Kidney (tissue), 14 donors: ENCODE data around the gene RUVBL2. TPM values are rescaled to one million over a fixed set of nuclear protein-coding genes. Genes with fewer than 3 reads are reported as not detected.

Experiments used
- DNase-seq, 5 donors: peaks; one replicate each; pipeline ENCODE4 v3.0.0-alpha.2; 2013 to 2020
- FAIRE-seq: peaks from 2 replicates; lab custom pipeline; 2012; peaks lifted over from hg19 to GRCh38; lab: Jason Lieb, UNC
- H3K27ac ChIP-seq, 2 donors: one replicate each; pipeline ENCODE4 v1.7.0; 2013; ENCODE audit warnings: low read depth in 2 of 2, low read length in 2 of 2, inconsistent platforms in 1 of 2
- H3K27me3 ChIP-seq: one replicate; pipeline ENCODE4 v1.7.1; 2013; ENCODE audit warnings: low read length, inconsistent platforms; ENCODE audit not compliant: control insufficient read depth, insufficient read depth
- H3K36me3 ChIP-seq, 3 donors: one replicate each; pipeline versions ENCODE4 v1.7.0 to v1.7.1; 2013; ENCODE audit warnings: low read length in 3 of 3, control low read depth in 1 of 3, inconsistent platforms in 1 of 3; ENCODE audit not compliant: insufficient read depth in 3 of 3, control insufficient read depth in 2 of 3
- H3K4me1 ChIP-seq, 3 donors: one replicate each; pipeline versions ENCODE4 v1.7.0 to v1.7.1; 2013; ENCODE audit warnings: low read length in 3 of 3, inconsistent platforms in 1 of 3, low read depth in 1 of 3; ENCODE audit not compliant: control insufficient read depth in 2 of 3, insufficient read depth in 2 of 3
- H3K4me3 ChIP-seq, 3 donors: one replicate each; pipeline versions ENCODE4 v1.7.0 to v1.8.1; 2013; ENCODE audit warnings: low read length in 3 of 3, control low read depth in 1 of 3, inconsistent platforms in 1 of 3
- H3K9ac ChIP-seq, 3 donors: one replicate each; pipeline versions ENCODE4 v1.7.0 to v1.7.1; 2013; ENCODE audit warnings: low read length in 3 of 3, control low read depth in 1 of 3, inconsistent platforms in 1 of 3
- H3K9me3 ChIP-seq, 3 donors: one replicate each; pipeline versions ENCODE4 v1.7.0 to v1.7.1; 2013; ENCODE audit warnings: low read length in 3 of 3, control low read depth in 1 of 3, inconsistent platforms in 1 of 3; ENCODE audit not compliant: control insufficient read depth in 2 of 3, insufficient read depth in 1 of 3
- intact Hi-C: fragments of 100-400 bp; cut with DNase I; formaldehyde crosslinking; loops from one replicate; pipeline ENCODE4 v1.11.1; 2022
- polyA plus RNA-seq: library from polyadenylated mRNA; stranded (reverse); fragments of 350-450 nt; fragmentation: Illumina TruSeq; extraction: RNeasy Lipid Tissue Mini Kit (QIAGEN cat#74804); gene quantifications from one replicate; pipeline ENCODE4 v1.2.3, GENCODE V29; 2014; ENCODE audit warnings: low read depth, low replicate concordance; ENCODE audit not compliant: insufficient read depth
- total RNA-seq: library from RNA; stranded (reverse); fragmentation: NEBNext Ultra II Directional; extraction: Animal tissue kit (Norgen Biotek cat#: 25700); gene quantifications from one replicate; pipeline ENCODE4 v1.2.1, GENCODE V29; 2021
- TF ChIP-seq, protein P1 (sequence below): IDR thresholded peaks from 3 replicates; pipeline ENCODE4 v1.5.1; 2012; ENCODE audit warnings: mild to moderate bottlenecking, moderate library complexity, borderline replicate concordance; ENCODE audit not compliant: insufficient read depth; ENCODE audit errors: extremely low read depth
- donor health status: control.
- donor health status: control.
- donor health status: control.
- donor health status: control.
- donor health status: control.
- donor health status: DM: yes; HTN: yes; CAD: no.
- donor health status: Normal renal cell carcinoma (clear cell type).

RUVBL2 gene
- total and polyA plus RNA-seq, 2 donors from 2014 or later: 57.0 to 83.6 TPM

DNA sequence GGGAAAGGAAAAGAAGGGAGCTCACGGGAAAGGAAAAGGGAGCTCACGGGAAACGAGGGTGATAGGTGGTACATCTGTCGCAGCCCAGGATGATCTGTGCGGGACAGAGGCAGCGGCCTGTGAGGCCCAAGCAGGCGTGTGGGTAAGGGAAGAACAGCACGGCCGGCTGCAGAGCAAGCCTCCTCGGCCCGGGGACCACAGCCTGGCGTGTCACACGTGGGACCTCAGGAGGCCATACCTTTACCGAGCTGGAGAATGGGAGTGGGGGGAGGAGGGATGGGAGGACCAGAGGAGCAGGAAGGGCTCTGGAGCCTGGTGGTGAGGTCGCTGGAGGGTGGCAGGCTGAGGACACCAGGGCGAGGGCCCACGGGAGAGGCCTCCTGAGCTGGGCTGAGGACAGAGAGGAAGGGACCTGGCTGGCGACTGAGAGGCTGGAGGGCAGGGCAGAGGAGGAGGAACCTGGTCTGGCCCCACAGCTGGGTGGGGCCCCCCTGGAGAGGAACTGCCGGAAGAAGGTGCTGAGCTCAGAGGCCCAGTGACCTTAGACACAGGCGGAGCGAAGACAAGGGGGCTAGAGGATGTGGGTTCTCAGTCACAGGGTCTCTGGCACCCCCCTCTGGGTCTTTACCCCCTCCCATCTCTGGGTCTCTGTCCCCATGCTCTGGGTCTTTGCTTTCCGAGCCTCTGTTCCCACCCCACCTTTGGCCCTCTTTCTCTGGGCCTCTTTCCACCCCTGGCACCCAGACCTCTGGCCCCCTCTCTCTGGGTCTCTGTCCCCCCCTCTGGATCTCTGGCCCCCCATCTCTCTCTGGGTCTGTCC is 31.4 kb upstream of the RUVBL2 start:
- no peaks in the 10 kb centered on the region for H3K9me3 ChIP-seq
- H3K9ac ChIP-seq: peak overlapping the region in 1 of 3 donors; percentile 67
- intact Hi-C loops: no loop called here
- DNase-seq: peak in 3 of 5 donors; percentile 64 to 92 (median 74)
- TF ChIP-seq, protein P1, sequence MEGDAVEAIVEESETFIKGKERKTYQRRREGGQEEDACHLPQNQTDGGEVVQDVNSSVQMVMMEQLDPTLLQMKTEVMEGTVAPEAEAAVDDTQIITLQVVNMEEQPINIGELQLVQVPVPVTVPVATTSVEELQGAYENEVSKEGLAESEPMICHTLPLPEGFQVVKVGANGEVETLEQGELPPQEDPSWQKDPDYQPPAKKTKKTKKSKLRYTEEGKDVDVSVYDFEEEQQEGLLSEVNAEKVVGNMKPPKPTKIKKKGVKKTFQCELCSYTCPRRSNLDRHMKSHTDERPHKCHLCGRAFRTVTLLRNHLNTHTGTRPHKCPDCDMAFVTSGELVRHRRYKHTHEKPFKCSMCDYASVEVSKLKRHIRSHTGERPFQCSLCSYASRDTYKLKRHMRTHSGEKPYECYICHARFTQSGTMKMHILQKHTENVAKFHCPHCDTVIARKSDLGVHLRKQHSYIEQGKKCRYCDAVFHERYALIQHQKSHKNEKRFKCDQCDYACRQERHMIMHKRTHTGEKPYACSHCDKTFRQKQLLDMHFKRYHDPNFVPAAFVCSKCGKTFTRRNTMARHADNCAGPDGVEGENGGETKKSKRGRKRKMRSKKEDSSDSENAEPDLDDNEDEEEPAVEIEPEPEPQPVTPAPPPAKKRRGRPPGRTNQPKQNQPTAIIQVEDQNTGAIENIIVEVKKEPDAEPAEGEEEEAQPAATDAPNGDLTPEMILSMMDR: no peak
- H3K4me3 ChIP-seq: peak overlapping the region in 1 of 3 donors; percentile 39
- H3K27me3 ChIP-seq: no peaks in the 10 kb centered on the region
- peaks cover 0 to 26% (median 21%) of the 10 kb centered on the region in 3 donors for H3K4me1 ChIP-seq
- H3K27ac ChIP-seq: peak overlapping the region; percentile 83 to 92
- no peak for FAIRE-seq
- peaks cover 3 to 20% (median 4%) of the 10 kb centered on the region in 3 donors for H3K36me3 ChIP-seq

DNA sequence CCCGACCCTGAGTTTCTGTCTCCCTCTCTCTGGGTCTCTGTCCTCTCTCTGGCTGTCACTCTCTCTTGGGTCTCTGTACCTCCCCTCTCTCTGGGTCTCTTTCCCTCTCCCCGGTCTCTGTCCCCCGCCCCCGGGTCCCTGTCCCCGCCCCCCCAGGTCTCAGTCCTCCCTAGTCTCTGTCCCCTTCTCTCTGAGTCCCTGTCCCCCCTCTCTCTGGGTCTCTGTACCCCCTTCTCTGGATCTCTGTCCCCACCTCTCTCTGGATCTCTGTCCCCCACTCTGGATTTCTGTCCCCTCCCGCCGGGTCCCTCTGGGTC is 30.9 kb upstream of the RUVBL2 start:
- DNase-seq (no peak), FAIRE-seq (no peak)
- peak overlapping the region in 1 of 3 donors; percentile 74 for H3K9ac ChIP-seq
- H3K4me3 ChIP-seq: peak overlapping the region in 1 of 3 donors; percentile 57
- H3K27me3 ChIP-seq: no peaks in the 10 kb centered on the region
- peaks cover 3 to 20% (median 4%) of the 10 kb centered on the region in 3 donors for H3K36me3 ChIP-seq
- intact Hi-C loops: no loop called here
- H3K9me3 ChIP-seq: no peaks in the 10 kb centered on the region
- H3K4me1 ChIP-seq: peaks cover 0 to 26% (median 21%) of the 10 kb centered on the region in 3 donors
- H3K27ac ChIP-seq: peak overlapping the region; percentile 92 to 95
- TF ChIP-seq, protein P1: no peak

DNA sequence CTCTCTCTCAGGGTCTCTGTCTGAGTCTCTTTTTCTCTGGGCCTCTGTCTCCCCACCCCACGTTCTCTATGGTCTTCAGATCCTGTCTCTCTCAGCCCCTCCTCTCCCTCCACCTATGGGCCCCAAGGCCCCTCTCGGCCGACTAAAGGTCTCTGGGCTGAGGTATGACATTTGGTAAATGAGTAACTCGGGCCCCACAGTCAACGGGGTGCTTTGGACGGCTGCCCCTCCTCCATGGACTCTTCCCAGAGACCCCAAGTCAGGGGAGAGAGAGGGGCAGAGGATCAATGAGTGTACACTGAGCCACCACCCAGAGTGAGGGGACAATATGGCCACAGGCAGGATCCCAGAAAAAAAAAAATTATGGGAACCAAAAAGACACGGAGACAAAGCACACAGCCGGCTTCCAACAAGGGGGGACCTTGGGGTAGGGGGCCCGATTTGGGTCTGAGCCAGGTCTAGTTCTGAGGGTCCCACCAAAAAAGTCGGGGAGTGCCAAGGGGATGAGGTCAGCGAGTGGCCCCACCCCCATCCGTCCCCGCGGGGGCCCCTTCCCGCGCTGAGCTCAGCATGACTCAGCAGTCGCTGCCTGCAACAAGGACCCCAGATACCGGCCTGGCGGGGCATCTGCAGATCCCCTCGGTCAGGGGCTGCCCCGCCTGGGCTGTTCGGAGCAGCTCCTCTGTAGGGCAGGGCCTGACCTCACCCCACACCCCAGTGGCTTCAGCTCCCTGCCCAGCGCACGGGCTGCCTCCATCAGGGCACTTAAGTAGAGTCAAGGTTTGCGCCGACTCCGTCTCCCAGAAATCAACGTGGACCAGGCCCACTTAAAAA is 30.1 kb upstream of the RUVBL2 start:
- Histone ChIP-seq H3K27ac (peak overlapping the region; percentile 92 to 95), H3K9me3 (no peaks in the 10 kb centered on the region), H3K4me1 (peaks cover 0 to 29% (median 21%) of the 10 kb centered on the region in 3 donors), H3K36me3 (peaks cover 3 to 28% (median 4%) of the 10 kb centered on the region in 3 donors), H3K27me3 (no peaks in the 10 kb centered on the region), H3K9ac (peak overlapping the region in 2 of 3 donors; percentile 57 to 74), H3K4me3 (peak overlapping the region in 2 of 3 donors; percentile 57 to 73)
- intact Hi-C loops: no loop called here
- DNase-seq: peak; percentile 64 to 94 (median 82)
- TF ChIP-seq, protein P1: no peak
- no peak for FAIRE-seq
